ENCODE results near the gene NOD1.

DNA sequence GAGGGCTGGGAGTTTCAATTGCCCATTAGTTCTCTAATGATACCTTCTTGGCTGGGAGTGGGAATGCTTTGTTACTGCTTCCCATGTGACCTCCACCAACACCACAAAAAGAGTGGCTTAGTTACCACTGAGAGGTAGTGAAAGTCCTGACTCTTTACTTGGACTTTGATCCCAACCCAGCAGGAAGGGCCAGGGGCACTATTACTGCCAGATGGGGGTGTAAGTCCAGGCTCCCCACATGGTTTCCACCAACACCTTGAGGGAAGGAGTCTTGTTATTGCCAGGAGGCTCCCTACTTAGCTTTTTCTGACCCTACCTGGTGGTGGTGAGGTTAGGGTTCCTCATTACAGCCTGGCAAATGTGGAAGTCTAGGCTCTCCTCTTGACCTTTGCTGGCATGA is 14.6 kb upstream of the NOD1 start:
- TF ChIP-seq, protein P1, sequence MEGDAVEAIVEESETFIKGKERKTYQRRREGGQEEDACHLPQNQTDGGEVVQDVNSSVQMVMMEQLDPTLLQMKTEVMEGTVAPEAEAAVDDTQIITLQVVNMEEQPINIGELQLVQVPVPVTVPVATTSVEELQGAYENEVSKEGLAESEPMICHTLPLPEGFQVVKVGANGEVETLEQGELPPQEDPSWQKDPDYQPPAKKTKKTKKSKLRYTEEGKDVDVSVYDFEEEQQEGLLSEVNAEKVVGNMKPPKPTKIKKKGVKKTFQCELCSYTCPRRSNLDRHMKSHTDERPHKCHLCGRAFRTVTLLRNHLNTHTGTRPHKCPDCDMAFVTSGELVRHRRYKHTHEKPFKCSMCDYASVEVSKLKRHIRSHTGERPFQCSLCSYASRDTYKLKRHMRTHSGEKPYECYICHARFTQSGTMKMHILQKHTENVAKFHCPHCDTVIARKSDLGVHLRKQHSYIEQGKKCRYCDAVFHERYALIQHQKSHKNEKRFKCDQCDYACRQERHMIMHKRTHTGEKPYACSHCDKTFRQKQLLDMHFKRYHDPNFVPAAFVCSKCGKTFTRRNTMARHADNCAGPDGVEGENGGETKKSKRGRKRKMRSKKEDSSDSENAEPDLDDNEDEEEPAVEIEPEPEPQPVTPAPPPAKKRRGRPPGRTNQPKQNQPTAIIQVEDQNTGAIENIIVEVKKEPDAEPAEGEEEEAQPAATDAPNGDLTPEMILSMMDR (IDR thresholded peaks at IDR 0.05) = no peak
- TF ChIP-seq, protein P2, sequence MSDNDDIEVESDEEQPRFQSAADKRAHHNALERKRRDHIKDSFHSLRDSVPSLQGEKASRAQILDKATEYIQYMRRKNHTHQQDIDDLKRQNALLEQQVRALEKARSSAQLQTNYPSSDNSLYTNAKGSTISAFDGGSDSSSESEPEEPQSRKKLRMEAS (IDR thresholded peaks at IDR 0.05) = no peak
- TF ChIP-seq EP300 (IDR thresholded peaks at IDR 0.05) (no peak), RAD21 (conservative IDR thresholded peaks at IDR 0.05 in 1 of 2, IDR thresholded peaks at IDR 0.05 in 1 of 2) (no peak), RARB (CRISPR knock-in tag; IDR thresholded peaks at IDR 0.05) (no peak), USF2 (IDR thresholded peaks at IDR 0.05) (no peak), HEYL (CRISPR knock-in tag; IDR thresholded peaks at IDR 0.05) (no peak), ESRRA (IDR thresholded peaks at IDR 0.05; ENCODE audit: borderline replicate concordance, low read length) (no peak), RCOR1 (IDR thresholded peaks at IDR 0.05; ENCODE audit: low read depth, low read length) (no peak), MAFK (IDR thresholded peaks at IDR 0.05; ENCODE audit: partially characterized antibody) (no peak), MAZ (IDR thresholded peaks at IDR 0.05; ENCODE audit: borderline replicate concordance, low read depth, low read length) (no peak)

Measured in A549 (cell line).